GM12872 (cell line): ENCODE data around the gene DNAJC15.

Source experiments
- TF ChIP-seq, protein P1 (sequence below): IDR thresholded peaks from 3 replicates; pipeline ENCODE4 v1.5.1; 2011; ENCODE audit warnings: low read depth, mild to moderate bottlenecking, low read length, moderate library complexity; ENCODE audit not compliant: insufficient read depth

The DNAJC15 gene

DNA sequence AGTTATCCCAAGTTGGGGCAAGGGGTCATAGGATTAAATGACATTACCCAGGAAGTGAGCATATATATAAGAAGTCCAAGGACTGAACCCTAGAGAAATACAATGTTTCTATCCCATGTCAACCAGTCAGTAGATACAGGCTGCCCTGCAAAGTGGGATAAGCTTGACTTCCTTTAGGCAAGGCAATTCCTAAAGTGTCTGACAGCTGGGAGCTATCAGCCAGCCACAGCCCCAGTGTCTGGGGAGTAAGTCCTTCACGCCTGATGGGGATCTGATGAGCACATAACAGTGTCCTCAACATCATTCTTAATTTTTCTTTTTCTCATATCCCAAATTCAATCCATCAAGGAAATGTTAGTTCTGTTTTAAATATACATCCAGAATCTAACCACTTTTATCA is 54.1 kb downstream of the DNAJC15 start:
- TF ChIP-seq, protein P1, sequence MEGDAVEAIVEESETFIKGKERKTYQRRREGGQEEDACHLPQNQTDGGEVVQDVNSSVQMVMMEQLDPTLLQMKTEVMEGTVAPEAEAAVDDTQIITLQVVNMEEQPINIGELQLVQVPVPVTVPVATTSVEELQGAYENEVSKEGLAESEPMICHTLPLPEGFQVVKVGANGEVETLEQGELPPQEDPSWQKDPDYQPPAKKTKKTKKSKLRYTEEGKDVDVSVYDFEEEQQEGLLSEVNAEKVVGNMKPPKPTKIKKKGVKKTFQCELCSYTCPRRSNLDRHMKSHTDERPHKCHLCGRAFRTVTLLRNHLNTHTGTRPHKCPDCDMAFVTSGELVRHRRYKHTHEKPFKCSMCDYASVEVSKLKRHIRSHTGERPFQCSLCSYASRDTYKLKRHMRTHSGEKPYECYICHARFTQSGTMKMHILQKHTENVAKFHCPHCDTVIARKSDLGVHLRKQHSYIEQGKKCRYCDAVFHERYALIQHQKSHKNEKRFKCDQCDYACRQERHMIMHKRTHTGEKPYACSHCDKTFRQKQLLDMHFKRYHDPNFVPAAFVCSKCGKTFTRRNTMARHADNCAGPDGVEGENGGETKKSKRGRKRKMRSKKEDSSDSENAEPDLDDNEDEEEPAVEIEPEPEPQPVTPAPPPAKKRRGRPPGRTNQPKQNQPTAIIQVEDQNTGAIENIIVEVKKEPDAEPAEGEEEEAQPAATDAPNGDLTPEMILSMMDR, result no peak

DNA sequence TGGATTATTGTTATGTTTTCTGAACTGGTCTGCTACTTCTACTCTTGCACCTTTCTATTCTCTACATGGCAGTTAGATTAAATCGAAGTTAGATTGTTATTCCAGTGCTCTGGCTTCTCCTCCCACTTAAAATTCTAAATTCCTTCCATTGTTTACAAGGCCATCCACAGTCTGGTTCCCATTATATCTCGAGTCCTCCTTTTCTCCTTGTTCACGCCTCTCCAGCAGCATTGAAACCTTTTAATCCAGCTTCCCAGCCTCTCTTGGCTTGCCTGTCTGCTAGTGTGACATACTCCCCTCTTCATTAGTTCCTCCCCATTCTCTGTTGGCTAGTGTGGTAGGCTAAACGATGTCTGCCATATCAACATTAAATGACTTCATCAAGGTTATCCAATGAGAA is 54.5 kb downstream of the DNAJC15 start:
- TF ChIP-seq, protein P1, result no peak

DNA sequence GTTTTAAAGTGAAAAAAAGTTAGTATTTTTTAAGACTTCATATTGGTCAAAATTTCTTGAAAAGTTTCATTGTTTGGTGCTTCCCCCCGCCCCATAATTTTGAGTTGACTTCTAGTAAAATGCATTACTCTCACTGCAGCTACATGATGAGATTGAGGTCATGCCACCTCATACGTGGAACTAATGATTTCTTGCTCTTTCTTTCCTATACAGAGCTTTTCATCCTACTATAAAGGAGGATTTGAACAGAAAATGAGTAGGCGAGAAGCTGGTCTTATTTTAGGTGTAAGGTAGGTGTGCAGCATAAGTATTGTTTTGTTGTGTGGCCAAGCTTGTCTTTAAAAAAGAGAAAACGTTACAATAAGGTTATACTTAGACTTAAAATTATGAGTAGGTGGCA is 55.0 kb downstream of the DNAJC15 start:
- TF ChIP-seq, protein P1, result no peak

DNA sequence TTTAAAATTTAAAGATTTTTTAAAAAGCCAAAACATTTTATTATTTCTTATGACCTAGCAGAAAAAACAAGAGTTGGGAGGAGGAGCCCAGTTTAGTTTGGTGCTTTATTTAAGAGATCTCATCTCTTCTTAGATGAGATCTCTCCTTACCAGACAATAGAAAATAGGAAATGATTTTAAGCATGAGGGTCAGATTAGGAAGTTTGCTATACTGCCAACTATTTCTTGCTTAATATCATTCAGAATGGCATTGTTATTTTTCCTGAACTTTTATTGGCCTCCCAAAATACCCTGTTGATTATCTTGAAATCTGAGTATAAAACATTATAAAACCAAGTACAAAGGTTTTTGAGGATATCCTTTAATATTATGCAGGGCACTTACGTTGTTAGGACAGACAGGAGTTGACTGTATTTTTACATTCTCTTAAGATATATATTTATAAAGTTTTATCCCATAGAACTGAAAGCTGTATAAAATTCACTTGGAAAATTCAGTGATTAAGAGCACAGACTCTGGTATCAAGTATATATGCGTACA is 56.1 kb downstream of the DNAJC15 start:
- TF ChIP-seq, protein P1, result no peak

DNA sequence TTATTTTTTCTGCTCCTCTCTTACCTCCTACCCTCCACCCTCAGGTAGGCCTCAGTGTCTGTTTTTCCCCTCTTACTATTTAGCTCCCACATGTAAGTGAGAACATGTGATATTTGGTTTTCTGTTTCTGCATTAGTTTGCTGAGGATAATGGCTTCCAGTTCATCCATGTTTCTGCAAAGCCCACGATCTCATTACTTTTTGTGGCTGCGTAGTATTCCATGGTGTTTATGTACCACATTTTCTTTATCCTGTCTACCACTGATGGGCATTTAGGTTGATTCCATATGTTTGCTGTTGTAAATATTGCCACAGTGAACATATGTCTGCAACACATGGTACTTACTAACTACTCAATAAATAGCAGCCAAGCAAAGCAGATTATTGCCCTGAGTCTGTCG is 56.8 kb downstream of the DNAJC15 start:
- TF ChIP-seq, protein P1, result no peak

DNA sequence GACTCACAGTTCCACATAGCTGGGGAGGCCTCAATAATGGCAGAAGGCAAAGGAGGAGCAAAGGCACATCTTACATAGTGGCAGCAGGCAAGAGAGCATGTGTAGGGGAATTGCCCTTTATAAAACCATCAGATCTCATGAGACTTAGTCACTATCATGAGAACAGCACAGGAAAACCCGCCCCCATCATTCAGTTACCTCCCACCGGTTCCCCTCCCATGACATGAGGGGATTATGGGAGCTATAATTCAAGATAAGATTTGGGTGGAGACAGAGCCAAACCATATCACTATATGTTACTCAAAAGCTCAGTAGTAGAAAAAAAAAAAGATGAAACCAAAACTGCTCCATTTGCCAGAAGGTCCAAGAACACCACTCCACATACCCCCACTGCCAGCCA is 58.5 kb downstream of the DNAJC15 start:
- TF ChIP-seq, protein P1, result no peak

DNA sequence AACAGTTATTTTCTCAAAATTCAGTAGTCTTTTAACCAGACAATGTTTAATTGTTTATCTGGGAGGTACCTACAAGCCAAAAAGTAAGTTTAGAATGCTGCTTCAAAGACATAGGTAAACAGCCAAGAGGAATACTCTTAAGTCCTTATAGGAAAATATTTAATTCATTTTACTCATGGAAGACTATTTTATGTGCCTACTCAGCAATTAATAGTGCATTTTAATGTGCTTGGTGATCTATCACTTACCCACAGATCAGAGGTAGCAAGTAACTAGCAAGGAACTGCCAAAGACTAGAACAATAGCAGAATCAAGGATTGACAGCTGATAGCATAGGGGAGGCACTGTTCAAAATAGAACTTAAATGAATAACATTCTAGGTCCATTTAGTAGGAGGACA is 60.4 kb downstream of the DNAJC15 start:
- TF ChIP-seq, protein P1, result no peak
